ENCODE measurements around the gene ATPAF1.

DNA sequence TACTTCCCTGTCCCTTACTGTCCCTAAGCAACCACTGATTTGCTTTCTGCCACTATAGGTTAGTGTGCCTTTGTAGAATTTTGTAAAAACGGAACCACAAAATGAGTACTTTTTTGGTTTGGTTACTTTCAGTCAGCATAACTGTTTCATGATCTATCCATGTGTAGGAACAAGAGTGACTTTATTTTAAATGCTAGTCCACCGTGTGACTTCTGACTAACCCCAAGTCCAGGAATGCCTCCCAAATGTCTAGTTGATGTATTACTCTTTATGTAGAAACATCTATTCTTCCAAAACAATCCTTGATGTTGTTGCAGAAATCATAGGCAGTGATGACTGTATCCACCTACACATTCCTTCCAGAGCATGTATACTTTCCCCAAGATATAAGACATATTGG, 21.3 kb downstream of the ATPAF1 start:
- TF ChIP-seq SIN3A (IDR thresholded peaks at IDR 0.05; ENCODE audit: borderline replicate concordance, insufficient read depth, low read depth, low read length) (no peak), POLR2AphosphoS5 (IDR thresholded peaks at IDR 0.05; ENCODE audit: low read depth, low read length) (no peak)
- TF ChIP-seq, protein P1, sequence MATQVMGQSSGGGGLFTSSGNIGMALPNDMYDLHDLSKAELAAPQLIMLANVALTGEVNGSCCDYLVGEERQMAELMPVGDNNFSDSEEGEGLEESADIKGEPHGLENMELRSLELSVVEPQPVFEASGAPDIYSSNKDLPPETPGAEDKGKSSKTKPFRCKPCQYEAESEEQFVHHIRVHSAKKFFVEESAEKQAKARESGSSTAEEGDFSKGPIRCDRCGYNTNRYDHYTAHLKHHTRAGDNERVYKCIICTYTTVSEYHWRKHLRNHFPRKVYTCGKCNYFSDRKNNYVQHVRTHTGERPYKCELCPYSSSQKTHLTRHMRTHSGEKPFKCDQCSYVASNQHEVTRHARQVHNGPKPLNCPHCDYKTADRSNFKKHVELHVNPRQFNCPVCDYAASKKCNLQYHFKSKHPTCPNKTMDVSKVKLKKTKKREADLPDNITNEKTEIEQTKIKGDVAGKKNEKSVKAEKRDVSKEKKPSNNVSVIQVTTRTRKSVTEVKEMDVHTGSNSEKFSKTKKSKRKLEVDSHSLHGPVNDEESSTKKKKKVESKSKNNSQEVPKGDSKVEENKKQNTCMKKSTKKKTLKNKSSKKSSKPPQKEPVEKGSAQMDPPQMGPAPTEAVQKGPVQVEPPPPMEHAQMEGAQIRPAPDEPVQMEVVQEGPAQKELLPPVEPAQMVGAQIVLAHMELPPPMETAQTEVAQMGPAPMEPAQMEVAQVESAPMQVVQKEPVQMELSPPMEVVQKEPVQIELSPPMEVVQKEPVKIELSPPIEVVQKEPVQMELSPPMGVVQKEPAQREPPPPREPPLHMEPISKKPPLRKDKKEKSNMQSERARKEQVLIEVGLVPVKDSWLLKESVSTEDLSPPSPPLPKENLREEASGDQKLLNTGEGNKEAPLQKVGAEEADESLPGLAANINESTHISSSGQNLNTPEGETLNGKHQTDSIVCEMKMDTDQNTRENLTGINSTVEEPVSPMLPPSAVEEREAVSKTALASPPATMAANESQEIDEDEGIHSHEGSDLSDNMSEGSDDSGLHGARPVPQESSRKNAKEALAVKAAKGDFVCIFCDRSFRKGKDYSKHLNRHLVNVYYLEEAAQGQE (IDR thresholded peaks at IDR 0.05; ENCODE audit: insufficient read depth in 1 of 2, low read depth in 2 of 2, low read length in 1 of 2) = no peak
- TF ChIP-seq, protein P2, sequence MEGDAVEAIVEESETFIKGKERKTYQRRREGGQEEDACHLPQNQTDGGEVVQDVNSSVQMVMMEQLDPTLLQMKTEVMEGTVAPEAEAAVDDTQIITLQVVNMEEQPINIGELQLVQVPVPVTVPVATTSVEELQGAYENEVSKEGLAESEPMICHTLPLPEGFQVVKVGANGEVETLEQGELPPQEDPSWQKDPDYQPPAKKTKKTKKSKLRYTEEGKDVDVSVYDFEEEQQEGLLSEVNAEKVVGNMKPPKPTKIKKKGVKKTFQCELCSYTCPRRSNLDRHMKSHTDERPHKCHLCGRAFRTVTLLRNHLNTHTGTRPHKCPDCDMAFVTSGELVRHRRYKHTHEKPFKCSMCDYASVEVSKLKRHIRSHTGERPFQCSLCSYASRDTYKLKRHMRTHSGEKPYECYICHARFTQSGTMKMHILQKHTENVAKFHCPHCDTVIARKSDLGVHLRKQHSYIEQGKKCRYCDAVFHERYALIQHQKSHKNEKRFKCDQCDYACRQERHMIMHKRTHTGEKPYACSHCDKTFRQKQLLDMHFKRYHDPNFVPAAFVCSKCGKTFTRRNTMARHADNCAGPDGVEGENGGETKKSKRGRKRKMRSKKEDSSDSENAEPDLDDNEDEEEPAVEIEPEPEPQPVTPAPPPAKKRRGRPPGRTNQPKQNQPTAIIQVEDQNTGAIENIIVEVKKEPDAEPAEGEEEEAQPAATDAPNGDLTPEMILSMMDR (IDR thresholded peaks at IDR 0.05) = no peak

Measured in Panc1 (cell line).